ENCODE measurements around the gene ANXA5. TPM values are rescaled to one million over a fixed set of nuclear protein-coding genes. Genes with fewer than 3 reads are reported as not detected.

The ANXA5 gene
- total RNA-seq, 1 experiment from 2014 or later, result 222 TPM

GRCh38 chr4:121688261-121688660, 8.5 kb downstream of the ANXA5 start:
- intact Hi-C loops (cut with micrococcal nuclease; ENCODE audit: unreplicated experiment) (loop anchor here (5.0 kb wide), 1 partner anchor 39 kb away; no protein-coding TSS in a partner anchor), in situ Hi-C loops (cut with HindIII; ENCODE audit: low pct_unique_long_range_greater_than_20kb, low sequenced_read_pairs) (no loop called here)
- Histone ChIP-seq H3K27me3 (ENCODE audit: control insufficient read depth, insufficient read depth, low read length) (no peaks in the 10 kb centered on the region), H3K4me3 (ENCODE audit: low read depth in 2 of 2, low read length in 2 of 2) (no peak overlapping the region), H3K4me1 (ENCODE audit: control insufficient read depth, insufficient read depth, low read length) (peaks cover 32% of the 10 kb centered on the region), H3K36me3 (ENCODE audit: control insufficient read depth, insufficient read depth, low read length) (peaks cover 9% of the 10 kb centered on the region; the same call in 1 of the 2 replicates), H3K9me3 (ENCODE audit: control insufficient read depth, insufficient read depth, low read depth, low read length) (no peaks in the 10 kb centered on the region), H3K27ac (ENCODE audit: low read length) (no peak overlapping the region)
- ChIA-PET POLR2A (no interaction called here), CTCF (no interaction called here)
- DNase-seq (ENCODE audit: low read depth, low spot score) (no peak), ATAC-seq (no peak)
- TF ChIP-seq CTCF (IDR thresholded peaks at IDR 0.05) (no peak), REST (IDR thresholded peaks at IDR 0.05; ENCODE audit: insufficient read depth in 1 of 2, low read depth in 2 of 2, low read length in 1 of 2) (no peak), TCF7L2 (IDR thresholded peaks at IDR 0.05; ENCODE audit: low read depth, low read length) (no peak), SIN3A (IDR thresholded peaks at IDR 0.05; ENCODE audit: borderline replicate concordance, insufficient read depth, low read depth, low read length) (no peak), POLR2AphosphoS5 (IDR thresholded peaks at IDR 0.05; ENCODE audit: low read depth, low read length) (no peak)
- no TSS peak for BruUV-seq (replicated peaks)

- Histone ChIP-seq H3K36me3 (ENCODE audit: control insufficient read depth, insufficient read depth, low read length) (peaks cover 27% of the 10 kb centered on the region), H3K27ac (ENCODE audit: low read length) (no peak overlapping the region; the same call in 1 of the 2 replicates), H3K27me3 (ENCODE audit: control insufficient read depth, insufficient read depth, low read length) (no peaks in the 10 kb centered on the region), H3K4me1 (ENCODE audit: control insufficient read depth, insufficient read depth, low read length) (peaks cover 19% of the 10 kb centered on the region), H3K4me3 (ENCODE audit: low read depth in 2 of 2, low read length in 2 of 2) (no peak overlapping the region), H3K9me3 (ENCODE audit: control insufficient read depth, insufficient read depth, low read depth, low read length) (no peaks in the 10 kb centered on the region)
- TF ChIP-seq CTCF (IDR thresholded peaks at IDR 0.05), result no peak
- no peak for TF ChIP-seq SIN3A (IDR thresholded peaks at IDR 0.05; ENCODE audit: borderline replicate concordance, insufficient read depth, low read depth, low read length)
- TF ChIP-seq TCF7L2 (IDR thresholded peaks at IDR 0.05; ENCODE audit: low read depth, low read length), result no peak
- TF ChIP-seq POLR2AphosphoS5 (IDR thresholded peaks at IDR 0.05; ENCODE audit: low read depth, low read length), result no peak
- TF ChIP-seq REST (IDR thresholded peaks at IDR 0.05; ENCODE audit: insufficient read depth in 1 of 2, low read depth in 2 of 2, low read length in 1 of 2), result no peak
- CTCF ChIA-PET, result no interaction called here
- no TSS peak for BruUV-seq (replicated peaks)
- in situ Hi-C loops (cut with HindIII; ENCODE audit: low pct_unique_long_range_greater_than_20kb, low sequenced_read_pairs), result no loop called here
- POLR2A ChIA-PET, result interaction anchor here (0.6 to 0.7 kb wide), 2 partner anchors 57 to 1356 kb away, joined by 3 to 4 read pairs; no protein-coding TSS in a partner anchor
- intact Hi-C loops (cut with micrococcal nuclease; ENCODE audit: unreplicated experiment), result loop anchor here (5.0 kb wide), 1 partner anchor 41 kb away; no protein-coding TSS in a partner anchor
- ATAC-seq, result peak; percentile 81
- no peak for DNase-seq (ENCODE audit: low read depth, low spot score)
These were observed 10.5 kb downstream of the ANXA5 start for GRCh38 chr4:121686255-121686654.
